Measurements from ENCODE around the gene EYA3. TPM values are rescaled to one million over a fixed set of nuclear protein-coding genes. Genes with fewer than 3 reads are reported as not detected.
A peak's percentile ranks its signal among the peaks of the same experiment; 100 is the strongest.

The EYA3 gene
- total RNA-seq, 1 donor from 2014 or later, result 22.1 TPM

DNA sequence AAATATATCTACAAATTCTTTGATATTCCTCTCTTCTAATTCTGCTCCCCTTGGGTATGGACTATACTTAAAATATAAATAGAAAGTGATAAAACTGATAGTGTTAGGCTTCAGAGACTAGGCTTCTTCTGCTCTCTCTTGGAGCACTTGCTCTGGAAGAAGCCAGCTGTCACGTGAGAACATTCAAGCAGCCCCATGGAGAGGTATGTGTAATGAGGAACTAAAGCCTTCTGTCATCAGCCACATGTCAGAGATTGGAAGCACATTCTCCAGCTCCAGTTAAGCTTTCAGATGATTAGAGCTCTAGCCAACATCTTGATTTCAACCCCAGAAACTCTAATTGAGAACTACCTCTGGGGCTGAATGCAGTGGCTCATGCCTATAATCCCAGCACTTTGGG is 94.3 kb downstream of the EYA3 start:
- no peak for FAIRE-seq
- no peaks in the 10 kb centered on the region for H3K4me1 ChIP-seq (ENCODE audit: insufficient read depth, low read length)
- DNase-seq (ENCODE audit: low read depth), result no peak
- H4K20me1 ChIP-seq (ENCODE audit: insufficient read depth, low read length), result no peaks in the 10 kb centered on the region
- H3K27me3 ChIP-seq (ENCODE audit: insufficient read depth, low read length), result no peaks in the 10 kb centered on the region
- no peak overlapping the region for H3K9ac ChIP-seq (ENCODE audit: low read length)
- no peak overlapping the region for H3K27ac ChIP-seq (ENCODE audit: low read depth, low read length)
- peaks cover 56% of the 10 kb centered on the region for H3K36me3 ChIP-seq (ENCODE audit: insufficient read depth, low read length)
- H3K4me2 ChIP-seq (ENCODE audit: low read length), result no peak overlapping the region
- no peak overlapping the region for H3K27ac Mint-ChIP-seq (ENCODE audit: unreplicated experiment)
- H3K9me3 Mint-ChIP-seq (ENCODE audit: unreplicated experiment), result no peaks in the 10 kb centered on the region
- H3K36me3 Mint-ChIP-seq (ENCODE audit: low read depth, unreplicated experiment), result peaks cover 19% of the 10 kb centered on the region
- no peak overlapping the region for H2AFZ ChIP-seq (ENCODE audit: low read depth, low read length)
- peaks cover 8% of the 10 kb centered on the region for H3K4me1 Mint-ChIP-seq (ENCODE audit: low read depth, unreplicated experiment)
- no peak overlapping the region for H3K4me3 Mint-ChIP-seq (ENCODE audit: unreplicated experiment)
- no peaks in the 10 kb centered on the region for H3K27me3 Mint-ChIP-seq (ENCODE audit: low read depth, unreplicated experiment)
- no peaks in the 10 kb centered on the region for H3K9me3 ChIP-seq (ENCODE audit: insufficient read depth, low read depth, low read length)
- TF ChIP-seq, protein P1, sequence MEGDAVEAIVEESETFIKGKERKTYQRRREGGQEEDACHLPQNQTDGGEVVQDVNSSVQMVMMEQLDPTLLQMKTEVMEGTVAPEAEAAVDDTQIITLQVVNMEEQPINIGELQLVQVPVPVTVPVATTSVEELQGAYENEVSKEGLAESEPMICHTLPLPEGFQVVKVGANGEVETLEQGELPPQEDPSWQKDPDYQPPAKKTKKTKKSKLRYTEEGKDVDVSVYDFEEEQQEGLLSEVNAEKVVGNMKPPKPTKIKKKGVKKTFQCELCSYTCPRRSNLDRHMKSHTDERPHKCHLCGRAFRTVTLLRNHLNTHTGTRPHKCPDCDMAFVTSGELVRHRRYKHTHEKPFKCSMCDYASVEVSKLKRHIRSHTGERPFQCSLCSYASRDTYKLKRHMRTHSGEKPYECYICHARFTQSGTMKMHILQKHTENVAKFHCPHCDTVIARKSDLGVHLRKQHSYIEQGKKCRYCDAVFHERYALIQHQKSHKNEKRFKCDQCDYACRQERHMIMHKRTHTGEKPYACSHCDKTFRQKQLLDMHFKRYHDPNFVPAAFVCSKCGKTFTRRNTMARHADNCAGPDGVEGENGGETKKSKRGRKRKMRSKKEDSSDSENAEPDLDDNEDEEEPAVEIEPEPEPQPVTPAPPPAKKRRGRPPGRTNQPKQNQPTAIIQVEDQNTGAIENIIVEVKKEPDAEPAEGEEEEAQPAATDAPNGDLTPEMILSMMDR (IDR thresholded peaks at IDR 0.05; ENCODE audit: insufficient read depth, low read depth, low read length), result no peak
- TF ChIP-seq EZH2 (IDR thresholded peaks at IDR 0.05; ENCODE audit: insufficient read depth, low read length), result no peak
- no peak overlapping the region for H3K4me3 ChIP-seq (ENCODE audit: insufficient read depth, low read depth, low read length)
- no peaks in the 10 kb centered on the region for H3K79me2 ChIP-seq (ENCODE audit: insufficient read depth, low read length)

DNA sequence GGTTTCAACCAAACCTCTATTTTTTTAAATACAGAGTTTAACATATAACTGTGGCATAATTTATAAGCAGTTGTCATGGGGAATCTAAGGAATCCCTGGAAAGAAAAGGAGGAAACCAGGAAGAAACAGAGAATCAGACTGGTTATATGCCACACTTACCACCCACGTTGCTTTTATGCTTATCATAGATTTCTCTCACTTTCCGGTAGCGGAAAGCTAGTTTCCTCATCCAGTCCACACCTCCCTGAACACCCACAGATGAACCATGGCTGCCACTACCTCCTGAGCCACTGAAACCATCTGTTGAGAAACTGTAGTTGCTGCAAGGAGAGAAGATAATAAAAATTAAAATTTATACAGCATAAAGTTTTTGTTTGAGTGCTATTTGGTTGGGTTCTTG is 95.2 kb downstream of the EYA3 start:
- H4K20me1 ChIP-seq (ENCODE audit: insufficient read depth, low read length), result no peaks in the 10 kb centered on the region
- FAIRE-seq, result no peak
- no peak overlapping the region for H3K4me3 Mint-ChIP-seq (ENCODE audit: unreplicated experiment)

DNA sequence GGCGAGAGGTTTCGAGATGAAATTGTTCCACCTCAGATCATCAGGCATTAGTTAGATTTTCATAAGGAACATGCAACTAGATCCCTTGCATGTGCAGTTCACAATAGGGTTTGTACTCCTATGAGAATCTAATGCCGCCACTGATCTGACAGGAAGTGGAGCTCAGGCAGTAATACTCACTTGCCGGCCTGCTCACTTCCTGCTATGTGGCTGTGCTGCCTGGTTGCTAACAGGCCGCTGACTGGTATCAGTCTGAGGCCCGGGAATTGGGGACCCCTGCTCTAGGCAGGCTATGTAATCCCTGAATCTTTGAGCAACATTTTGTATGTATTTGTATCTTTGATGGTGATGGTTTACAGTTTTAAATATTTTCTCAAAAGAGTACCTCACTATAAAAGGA is 96.1 kb downstream of the EYA3 start:
- no peaks in the 10 kb centered on the region for H3K4me1 ChIP-seq (ENCODE audit: insufficient read depth, low read length)
- no peaks in the 10 kb centered on the region for H4K20me1 ChIP-seq (ENCODE audit: insufficient read depth, low read length)
- no peaks in the 10 kb centered on the region for H3K27me3 ChIP-seq (ENCODE audit: insufficient read depth, low read length)
- TF ChIP-seq EZH2 (IDR thresholded peaks at IDR 0.05; ENCODE audit: insufficient read depth, low read length), result no peak
- TF ChIP-seq, protein P1 (IDR thresholded peaks at IDR 0.05; ENCODE audit: insufficient read depth, low read depth, low read length), result no peak
- H3K4me3 ChIP-seq (ENCODE audit: insufficient read depth, low read depth, low read length), result no peak overlapping the region
- H3K9ac ChIP-seq (ENCODE audit: low read length), result no peak overlapping the region
- H3K27ac ChIP-seq (ENCODE audit: low read depth, low read length), result no peak overlapping the region
- H3K27me3 Mint-ChIP-seq (ENCODE audit: low read depth, unreplicated experiment), result no peaks in the 10 kb centered on the region
- peaks cover 16% of the 10 kb centered on the region for H3K36me3 Mint-ChIP-seq (ENCODE audit: low read depth, unreplicated experiment)
- H3K9me3 ChIP-seq (ENCODE audit: insufficient read depth, low read depth, low read length), result no peaks in the 10 kb centered on the region
- no peak overlapping the region for H3K4me2 ChIP-seq (ENCODE audit: low read length)
- no peak for FAIRE-seq
- H3K4me3 Mint-ChIP-seq (ENCODE audit: unreplicated experiment), result no peak overlapping the region
- peak overlapping the region; percentile 31 for H3K27ac Mint-ChIP-seq (ENCODE audit: unreplicated experiment)
- no peak overlapping the region for H2AFZ ChIP-seq (ENCODE audit: low read depth, low read length)
- no peaks in the 10 kb centered on the region for H3K9me3 Mint-ChIP-seq (ENCODE audit: unreplicated experiment)
- H3K4me1 Mint-ChIP-seq (ENCODE audit: low read depth, unreplicated experiment), result peaks cover 8% of the 10 kb centered on the region
- no peaks in the 10 kb centered on the region for H3K79me2 ChIP-seq (ENCODE audit: insufficient read depth, low read length)
- no peak for DNase-seq (ENCODE audit: low read depth)
- peaks cover 49% of the 10 kb centered on the region for H3K36me3 ChIP-seq (ENCODE audit: insufficient read depth, low read length)

More for the DNA sequence above, 95.2 kb downstream of the EYA3 start:
- Histone ChIP-seq H3K27me3 (ENCODE audit: insufficient read depth, low read length) (no peaks in the 10 kb centered on the region), H3K79me2 (ENCODE audit: insufficient read depth, low read length) (no peaks in the 10 kb centered on the region), H2AFZ (ENCODE audit: low read depth, low read length) (no peak overlapping the region), H3K4me1 (ENCODE audit: insufficient read depth, low read length) (no peaks in the 10 kb centered on the region), H3K4me3 (ENCODE audit: insufficient read depth, low read depth, low read length) (no peak overlapping the region), H3K4me2 (ENCODE audit: low read length) (no peak overlapping the region), H3K36me3 (ENCODE audit: insufficient read depth, low read length) (peaks cover 58% of the 10 kb centered on the region), H3K9me3 (ENCODE audit: insufficient read depth, low read depth, low read length) (no peaks in the 10 kb centered on the region), H3K9ac (ENCODE audit: low read length) (no peak overlapping the region), H3K27ac (ENCODE audit: low read depth, low read length) (no peak overlapping the region)
- DNase-seq (ENCODE audit: low read depth), result no peak
- TF ChIP-seq, protein P1 (IDR thresholded peaks at IDR 0.05; ENCODE audit: insufficient read depth, low read depth, low read length), result no peak
- TF ChIP-seq EZH2 (IDR thresholded peaks at IDR 0.05; ENCODE audit: insufficient read depth, low read length), result no peak
- Mint-ChIP-seq H3K9me3 (ENCODE audit: unreplicated experiment) (no peaks in the 10 kb centered on the region), H3K36me3 (ENCODE audit: low read depth, unreplicated experiment) (peaks cover 22% of the 10 kb centered on the region), H3K27me3 (ENCODE audit: low read depth, unreplicated experiment) (no peaks in the 10 kb centered on the region), H3K27ac (ENCODE audit: unreplicated experiment) (no peak overlapping the region), H3K4me1 (ENCODE audit: low read depth, unreplicated experiment) (peaks cover 8% of the 10 kb centered on the region)
